PC-9 (cell line): Measurements from ENCODE around the gene DCAF4L1. TPM values are rescaled to one million over a fixed set of nuclear protein-coding genes. Genes with fewer than 3 reads are reported as not detected.

Experiments
- BruUV-seq: library from RNA; stranded (reverse); fragments of 400-500 nt; replicated peaks from 2 replicates; lab custom pipeline; 2021; lab: Mats Ljungman, UMichigan
- CTCF ChIA-PET: fragments of 300-600 bp; sonication (Branson Sonifier 250); formaldehyde crosslinking; loops from one replicate; lab custom pipeline; 2022; ENCODE audit warnings: antibody characterized with exemption; lab: Charles Lee
- POLR2A ChIA-PET: fragments of 300-600 bp; sonication (Branson Sonifier 250); formaldehyde crosslinking; loops from one replicate; lab custom pipeline; 2022; ENCODE audit warnings: antibody characterized with exemption; ENCODE audit not compliant: unreplicated experiment; lab: Charles Lee
- DNase-seq, 2 experiments: peaks; one replicate each; pipeline versions ENCODE4 v3.0.0 to v3.0.0-alpha.2; 2015 to 2022; ENCODE audit warnings: mixed read lengths in 1 of 2
- H2AFZ ChIP-seq: fragments of 200-600 bp; sonication (generic); 2 replicates; pipeline ENCODE4 v1.8.1; 2017; ENCODE audit warnings: antibody characterized with exemption
- H3F3A ChIP-seq: fragments of 200-600 bp; sonication (generic); 2 replicates; pipeline ENCODE4 v1.8.1; 2017; ENCODE audit warnings: antibody characterized with exemption, mild to moderate bottlenecking, low read depth; ENCODE audit not compliant: insufficient read depth
- H3K27ac ChIP-seq: fragments of 200-600 bp; sonication (generic); 2 replicates; pipeline ENCODE4 v1.6.1; 2016; ENCODE audit warnings: mixed run types
- H3K27me3 ChIP-seq: fragments of 200-600 bp; sonication (generic); 2 replicates; pipeline ENCODE4 v1.6.1; 2016; ENCODE audit warnings: low read depth, mixed run types; ENCODE audit not compliant: insufficient read depth
- H3K36me3 ChIP-seq: fragments of 200-600 bp; sonication (generic); 2 replicates; pipeline ENCODE4 v1.6.1; 2016; ENCODE audit warnings: low read depth, mixed run types
- H3K4me1 ChIP-seq: fragments of 200-600 bp; sonication (generic); replicated peaks from 2 replicates; pipeline ENCODE4 v1.6.1; 2016; ENCODE audit warnings: mixed run types; ENCODE audit not compliant: insufficient read depth
- H3K4me2 ChIP-seq: fragments of 200-600 bp; sonication (generic); 2 replicates; pipeline ENCODE4 v1.6.1; 2017; ENCODE audit warnings: mixed run types
- H3K4me3 ChIP-seq: fragments of 200-600 bp; sonication (generic); 2 replicates; pipeline ENCODE4 v1.6.1; 2016; ENCODE audit warnings: mixed run types
- H3K79me2 ChIP-seq: fragments of 200-600 bp; sonication (generic); 2 replicates; pipeline ENCODE4 v1.6.1; 2017; ENCODE audit warnings: low read depth, mixed run types
- H3K9me2 ChIP-seq: fragments of 200-600 bp; sonication (generic); 2 replicates; pipeline ENCODE4 v1.8.1; 2017; ENCODE audit warnings: mild to moderate bottlenecking; ENCODE audit not compliant: insufficient read depth
- H3K9me3 ChIP-seq: fragments of 200-600 bp; sonication (generic); 2 replicates; pipeline ENCODE4 v1.8.1; 2016; ENCODE audit warnings: low read depth; ENCODE audit not compliant: insufficient read depth
- H4K20me1 ChIP-seq: fragments of 200-600 bp; sonication (generic); 2 replicates; pipeline ENCODE4 v1.8.1; 2017; ENCODE audit not compliant: insufficient read depth
- CTCF ChIP-seq: fragments of 200-600 bp; sonication (generic); conservative IDR thresholded peaks from 2 replicates; pipeline ENCODE4 v1.6.1; 2017; ENCODE audit warnings: mixed run types, antibody characterized with exemption, mild to moderate bottlenecking, moderate library complexity
- EZH2 ChIP-seq: fragments of 200-600 bp; sonication (generic); IDR thresholded peaks from 2 replicates; pipeline ENCODE4 v1.8.0; 2017; ENCODE audit warnings: antibody characterized with exemption, low read depth
- intact Hi-C: fragments of 100-400 bp; cut with micrococcal nuclease; formaldehyde crosslinking; loops from one replicate; pipeline ENCODE4 v1.10.0; 2022; ENCODE audit not compliant: unreplicated experiment
- total RNA-seq: library from RNA; stranded (reverse); gene quantifications from 2 replicates; pipeline ENCODE4 v1.2.3, GENCODE V29; 2021

Gene DCAF4L1
- total RNA-seq, 1 experiment from 2014 or later = 0.15 TPM

GRCh38 chr4:41934514-41934900 is 47.0 kb upstream of the DCAF4L1 start:
- no peaks in the 10 kb centered on the region for H3K27me3 ChIP-seq
- CTCF ChIA-PET = no interaction called here
- peaks cover 13% of the 10 kb centered on the region for H3F3A ChIP-seq
- no peaks in the 10 kb centered on the region for H3K9me2 ChIP-seq
- peak overlapping the region; percentile 95 for H2AFZ ChIP-seq
- peaks cover 14% of the 10 kb centered on the region for H3K36me3 ChIP-seq
- H3K9me3 ChIP-seq = no peaks in the 10 kb centered on the region
- H3K4me2 ChIP-seq = peak overlapping the region; percentile 93
- intact Hi-C loops = loop anchor here (2.0 kb wide), 1 partner anchor 678 kb away; the partner anchor contains the start of gene UCHL1
- H4K20me1 ChIP-seq = peaks cover 13% of the 10 kb centered on the region
- H3K27ac ChIP-seq = peak overlapping the region; percentile 59
- no peak for DNase-seq
- H3K4me3 ChIP-seq = peak overlapping the region; percentile 98
- BruUV-seq = no TSS peak
- H3K4me1 ChIP-seq = peaks cover 41% of the 10 kb centered on the region
- H3K79me2 ChIP-seq = peaks cover 45% of the 10 kb centered on the region
- TF ChIP-seq CTCF (no peak), EZH2 (no peak)
- POLR2A ChIA-PET = interaction anchor here (0.6 to 0.7 kb wide), 7 partner anchors 10 to 721 kb away, joined by 3 to 19 read pairs (median 5); no protein-coding TSS in a partner anchor

GRCh38 chr4:41934901-41935651 is 46.5 kb upstream of the DCAF4L1 start, which contains the start of gene TMEM33:
Gene TMEM33, plus strand, starts transcription at chr4:41935429. Its CDS starts 56 bp downstream, at chr4:41935485.
- TF ChIP-seq EZH2 = no peak

GRCh38 chr4:41935652-41936021 is 45.9 kb upstream of the DCAF4L1 start:
- peaks cover 13% of the 10 kb centered on the region for H3F3A ChIP-seq
- H3K27ac ChIP-seq = peak overlapping the region; percentile 69
- no peak for DNase-seq
- no peaks in the 10 kb centered on the region for H3K9me2 ChIP-seq
- POLR2A ChIA-PET = interaction anchor here (0.6 kb wide), 1 partner anchor 769 kb away, joined by 3 read pairs; no protein-coding TSS in a partner anchor
- peak overlapping the region; percentile 93 for H3K4me2 ChIP-seq
- no peaks in the 10 kb centered on the region for H3K27me3 ChIP-seq
- no TSS peak for BruUV-seq
- intact Hi-C loops = loop anchor here (1.0 to 2.0 kb wide), 2 partner anchors 55 to 679 kb away; partner anchors contain the start of genes SLC30A9 and UCHL1
- H3K4me1 ChIP-seq = peaks cover 42% of the 10 kb centered on the region
- CTCF ChIA-PET = no interaction called here
- H2AFZ ChIP-seq = peak overlapping the region; percentile 95
- no peaks in the 10 kb centered on the region for H3K9me3 ChIP-seq
- TF ChIP-seq CTCF (no peak), EZH2 (no peak)
- peaks cover 54% of the 10 kb centered on the region for H3K79me2 ChIP-seq
- peak overlapping the region; percentile 98 for H3K4me3 ChIP-seq
- H3K36me3 ChIP-seq = peaks cover 18% of the 10 kb centered on the region
- peaks cover 13% of the 10 kb centered on the region for H4K20me1 ChIP-seq

More at GRCh38 chr4:41934901-41935651, 46.5 kb upstream of the DCAF4L1 start, which contains the start of gene TMEM33:
- Histone ChIP-seq H3K27me3 (no peaks in the 10 kb centered on the region), H2AFZ (peak within 1 kb of the TSS; percentile 95), H4K20me1 (peaks cover 13% of the 10 kb centered on the region), H3K4me2 (peak within 1 kb of the TSS; percentile 93), H3K27ac (peak within 1 kb of the TSS; percentile 69), H3K36me3 (peaks cover 18% of the 10 kb centered on the region), H3K9me2 (no peaks in the 10 kb centered on the region), H3K4me1 (peaks cover 42% of the 10 kb centered on the region), H3F3A (peaks cover 13% of the 10 kb centered on the region), H3K79me2 (peaks cover 50% of the 10 kb centered on the region), H3K4me3 (peak within 1 kb of the TSS; percentile 98), H3K9me3 (no peaks in the 10 kb centered on the region)
- ChIA-PET CTCF (no interaction called here), POLR2A (interaction anchor here (0.6 to 0.7 kb wide), 8 partner anchors 11 to 770 kb away, joined by 3 to 19 read pairs (median 4); no protein-coding TSS in a partner anchor)
- no TSS peak for BruUV-seq
- peak; percentile 87 to 88 for DNase-seq
- intact Hi-C loops = loop anchor here (1.0 to 2.0 kb wide), 2 partner anchors 55 to 678 kb away; partner anchors contain the start of genes SLC30A9 and UCHL1
